ENCODE results near the gene GPR160. TPM values are rescaled to one million over a fixed set of nuclear protein-coding genes. Genes with fewer than 3 reads are reported as not detected.

GPR160 gene
- total and polyA plus RNA-seq, 2 experiments from 2014 or later, result 39.4 to 55.7 TPM

DNA sequence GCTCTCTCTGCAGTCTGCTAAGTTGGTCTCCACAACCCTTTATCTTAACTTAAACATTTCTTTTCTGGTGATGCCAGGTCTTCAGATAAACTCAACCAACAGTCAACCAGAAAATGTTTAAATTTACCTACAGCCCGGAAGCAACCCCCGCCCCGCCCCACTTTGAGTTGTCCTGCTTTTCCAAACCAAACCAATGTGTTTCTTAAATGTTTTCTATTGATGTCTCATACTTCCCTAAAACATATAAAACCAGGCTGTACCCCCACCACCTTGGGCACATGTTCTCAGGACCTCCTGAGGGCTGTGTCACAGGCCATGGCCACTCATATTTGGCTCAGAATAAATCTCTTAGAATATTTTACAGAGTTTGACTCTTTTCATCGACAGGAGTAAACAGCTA, 13.2 kb upstream of the GPR160 start:
- TF ChIP-seq NANOG (IDR thresholded peaks at IDR 0.05; ENCODE audit: borderline replicate concordance), result no peak
- no peak for TF ChIP-seq CTCF (conservative IDR thresholded peaks at IDR 0.05; ENCODE audit: low read depth in 2 of 2)
- no peak overlapping the region for H3K27ac ChIP-seq (ENCODE audit: low read depth)
- no peaks in the 10 kb centered on the region for H4K20me1 ChIP-seq (replicated peaks; ENCODE audit: insufficient read depth)
- no peaks in the 10 kb centered on the region for H3K36me3 Mint-ChIP-seq (ENCODE audit: low read depth)
- no peaks in the 10 kb centered on the region for H3F3A ChIP-seq (replicated peaks; ENCODE audit: low read depth)
- 0 out of 2 replicates have a peak overlapping the region, but pooled peaks have one; percentile 67 for H2AFZ ChIP-seq
- no peaks in the 10 kb centered on the region for H3K79me2 ChIP-seq (replicated peaks; ENCODE audit: insufficient read depth)
- H3K9me3 Mint-ChIP-seq, result no peaks in the 10 kb centered on the region
- H3K4me1 ChIP-seq (ENCODE audit: insufficient read depth), result no peaks in the 10 kb centered on the region
- no peaks in the 10 kb centered on the region for H3K27me3 ChIP-seq (ENCODE audit: insufficient read depth)
- no peaks in the 10 kb centered on the region for H3K9me2 ChIP-seq (ENCODE audit: insufficient read depth)
- H3K27me3 Mint-ChIP-seq (ENCODE audit: insufficient read depth, low read depth, poor library complexity), result peaks cover 2% of the 10 kb centered on the region
- H3K4me3 ChIP-seq, result no peak overlapping the region
- DNase-seq (ENCODE audit: low spot score) (no peak), ATAC-seq (no peak)
- no peaks in the 10 kb centered on the region for H3K36me3 ChIP-seq (ENCODE audit: insufficient read depth)
- no peak overlapping the region for H3K27ac Mint-ChIP-seq
- no peak overlapping the region for H3K4me3 Mint-ChIP-seq
- H3K4me1 Mint-ChIP-seq, result no peaks in the 10 kb centered on the region
- no peak overlapping the region for H3K4me2 ChIP-seq

DNA sequence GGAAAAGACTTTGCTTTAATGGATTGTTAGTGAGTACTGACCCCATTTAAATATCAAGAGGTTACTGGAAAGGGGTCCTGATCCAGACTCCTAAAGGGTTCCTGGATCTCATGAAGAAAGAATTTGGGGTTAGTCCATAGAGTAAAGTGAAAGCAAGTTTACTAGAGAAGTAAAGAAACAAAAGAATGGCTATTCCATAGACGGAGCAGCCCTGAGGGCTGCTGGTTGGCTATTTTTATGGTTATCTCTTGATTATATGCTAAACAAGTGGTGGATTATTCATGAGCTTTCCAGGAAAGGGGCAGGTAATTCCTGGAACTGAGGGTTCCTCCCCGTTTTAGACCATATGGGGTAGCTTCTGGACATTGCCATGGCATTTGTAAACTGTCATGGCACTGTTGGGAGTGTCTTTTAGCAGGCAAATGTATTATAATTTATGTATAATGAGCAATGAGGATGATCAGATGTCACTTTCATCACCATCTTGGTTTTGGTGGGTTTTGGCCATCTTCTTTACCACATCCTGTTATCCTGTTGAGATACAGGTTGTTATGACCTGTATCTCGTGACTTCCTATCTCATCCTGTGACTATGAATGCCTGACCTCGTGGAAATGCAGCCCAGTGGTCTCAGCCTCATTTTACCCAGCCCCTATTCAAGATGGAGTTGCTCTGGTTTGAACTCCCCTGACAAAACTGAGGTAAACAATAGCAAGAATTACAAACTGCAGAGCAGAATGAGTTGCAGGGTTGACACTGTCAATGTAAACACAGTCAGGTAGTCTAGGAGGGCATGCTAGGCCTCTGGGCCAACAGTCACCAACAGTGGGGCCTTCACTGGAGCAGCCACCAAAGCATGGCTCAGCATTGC, 10.3 kb upstream of the GPR160 start:
- no peaks in the 10 kb centered on the region for H3K9me2 ChIP-seq (ENCODE audit: insufficient read depth)
- Mint-ChIP-seq H3K4me1 (peaks cover 3% of the 10 kb centered on the region; the same call in 2 of the 3 replicates), H3K9me3 (no peaks in the 10 kb centered on the region), H3K27me3 (ENCODE audit: insufficient read depth, low read depth, poor library complexity) (no peaks in the 10 kb centered on the region), H3K27ac (no peak overlapping the region), H3K4me3 (no peak overlapping the region), H3K36me3 (ENCODE audit: low read depth) (no peaks in the 10 kb centered on the region)
- H4K20me1 ChIP-seq (replicated peaks; ENCODE audit: insufficient read depth), result no peaks in the 10 kb centered on the region
- no peaks in the 10 kb centered on the region for H3K27me3 ChIP-seq (ENCODE audit: insufficient read depth)
- no peaks in the 10 kb centered on the region for H3K36me3 ChIP-seq (ENCODE audit: insufficient read depth)
- no peak overlapping the region for H3K27ac ChIP-seq (ENCODE audit: low read depth)
- no peak overlapping the region for H3K4me3 ChIP-seq
- no peaks in the 10 kb centered on the region for H3K79me2 ChIP-seq (replicated peaks; ENCODE audit: insufficient read depth)
- no peak overlapping the region for H2AFZ ChIP-seq
- no peak overlapping the region for H3K4me2 ChIP-seq
- ATAC-seq, result no peak
- TF ChIP-seq ZNF114 (CRISPR knock-in tag; IDR thresholded peaks at IDR 0.05), result no peak
- no peak for DNase-seq (ENCODE audit: low spot score)
- H3K4me1 ChIP-seq (ENCODE audit: insufficient read depth), result no peaks in the 10 kb centered on the region
- no peaks in the 10 kb centered on the region for H3F3A ChIP-seq (replicated peaks; ENCODE audit: low read depth)

- ATAC-seq, result no peak
- no peaks in the 10 kb centered on the region for H4K20me1 ChIP-seq (replicated peaks; ENCODE audit: insufficient read depth)
- Mint-ChIP-seq H3K36me3 (ENCODE audit: low read depth) (no peaks in the 10 kb centered on the region), H3K27ac (no peak overlapping the region), H3K27me3 (ENCODE audit: insufficient read depth, low read depth, poor library complexity) (no peaks in the 10 kb centered on the region), H3K9me3 (no peaks in the 10 kb centered on the region), H3K4me3 (no peak overlapping the region), H3K4me1 (peaks cover 13% of the 10 kb centered on the region; the same call in 2 of the 3 replicates)
- H3K27me3 ChIP-seq (ENCODE audit: insufficient read depth), result no peaks in the 10 kb centered on the region
- H3K4me1 ChIP-seq (ENCODE audit: insufficient read depth), result no peaks in the 10 kb centered on the region; the same call in none of the 2 replicates
- peak overlapping the region; percentile 86 for H2AFZ ChIP-seq
- no peaks in the 10 kb centered on the region for H3K9me2 ChIP-seq (ENCODE audit: insufficient read depth)
- no peak overlapping the region for H3K27ac ChIP-seq (ENCODE audit: low read depth)
- H3K79me2 ChIP-seq (replicated peaks; ENCODE audit: insufficient read depth), result no peaks in the 10 kb centered on the region
- H3K4me3 ChIP-seq, result no peak overlapping the region
- H3F3A ChIP-seq (replicated peaks; ENCODE audit: low read depth), result peaks cover 4% of the 10 kb centered on the region; the same call in 1 of the 2 replicates
- no peak for DNase-seq (ENCODE audit: low spot score)
- H3K4me2 ChIP-seq, result no peak overlapping the region
- H3K36me3 ChIP-seq (ENCODE audit: insufficient read depth), result no peaks in the 10 kb centered on the region
- TF ChIP-seq, protein P1, sequence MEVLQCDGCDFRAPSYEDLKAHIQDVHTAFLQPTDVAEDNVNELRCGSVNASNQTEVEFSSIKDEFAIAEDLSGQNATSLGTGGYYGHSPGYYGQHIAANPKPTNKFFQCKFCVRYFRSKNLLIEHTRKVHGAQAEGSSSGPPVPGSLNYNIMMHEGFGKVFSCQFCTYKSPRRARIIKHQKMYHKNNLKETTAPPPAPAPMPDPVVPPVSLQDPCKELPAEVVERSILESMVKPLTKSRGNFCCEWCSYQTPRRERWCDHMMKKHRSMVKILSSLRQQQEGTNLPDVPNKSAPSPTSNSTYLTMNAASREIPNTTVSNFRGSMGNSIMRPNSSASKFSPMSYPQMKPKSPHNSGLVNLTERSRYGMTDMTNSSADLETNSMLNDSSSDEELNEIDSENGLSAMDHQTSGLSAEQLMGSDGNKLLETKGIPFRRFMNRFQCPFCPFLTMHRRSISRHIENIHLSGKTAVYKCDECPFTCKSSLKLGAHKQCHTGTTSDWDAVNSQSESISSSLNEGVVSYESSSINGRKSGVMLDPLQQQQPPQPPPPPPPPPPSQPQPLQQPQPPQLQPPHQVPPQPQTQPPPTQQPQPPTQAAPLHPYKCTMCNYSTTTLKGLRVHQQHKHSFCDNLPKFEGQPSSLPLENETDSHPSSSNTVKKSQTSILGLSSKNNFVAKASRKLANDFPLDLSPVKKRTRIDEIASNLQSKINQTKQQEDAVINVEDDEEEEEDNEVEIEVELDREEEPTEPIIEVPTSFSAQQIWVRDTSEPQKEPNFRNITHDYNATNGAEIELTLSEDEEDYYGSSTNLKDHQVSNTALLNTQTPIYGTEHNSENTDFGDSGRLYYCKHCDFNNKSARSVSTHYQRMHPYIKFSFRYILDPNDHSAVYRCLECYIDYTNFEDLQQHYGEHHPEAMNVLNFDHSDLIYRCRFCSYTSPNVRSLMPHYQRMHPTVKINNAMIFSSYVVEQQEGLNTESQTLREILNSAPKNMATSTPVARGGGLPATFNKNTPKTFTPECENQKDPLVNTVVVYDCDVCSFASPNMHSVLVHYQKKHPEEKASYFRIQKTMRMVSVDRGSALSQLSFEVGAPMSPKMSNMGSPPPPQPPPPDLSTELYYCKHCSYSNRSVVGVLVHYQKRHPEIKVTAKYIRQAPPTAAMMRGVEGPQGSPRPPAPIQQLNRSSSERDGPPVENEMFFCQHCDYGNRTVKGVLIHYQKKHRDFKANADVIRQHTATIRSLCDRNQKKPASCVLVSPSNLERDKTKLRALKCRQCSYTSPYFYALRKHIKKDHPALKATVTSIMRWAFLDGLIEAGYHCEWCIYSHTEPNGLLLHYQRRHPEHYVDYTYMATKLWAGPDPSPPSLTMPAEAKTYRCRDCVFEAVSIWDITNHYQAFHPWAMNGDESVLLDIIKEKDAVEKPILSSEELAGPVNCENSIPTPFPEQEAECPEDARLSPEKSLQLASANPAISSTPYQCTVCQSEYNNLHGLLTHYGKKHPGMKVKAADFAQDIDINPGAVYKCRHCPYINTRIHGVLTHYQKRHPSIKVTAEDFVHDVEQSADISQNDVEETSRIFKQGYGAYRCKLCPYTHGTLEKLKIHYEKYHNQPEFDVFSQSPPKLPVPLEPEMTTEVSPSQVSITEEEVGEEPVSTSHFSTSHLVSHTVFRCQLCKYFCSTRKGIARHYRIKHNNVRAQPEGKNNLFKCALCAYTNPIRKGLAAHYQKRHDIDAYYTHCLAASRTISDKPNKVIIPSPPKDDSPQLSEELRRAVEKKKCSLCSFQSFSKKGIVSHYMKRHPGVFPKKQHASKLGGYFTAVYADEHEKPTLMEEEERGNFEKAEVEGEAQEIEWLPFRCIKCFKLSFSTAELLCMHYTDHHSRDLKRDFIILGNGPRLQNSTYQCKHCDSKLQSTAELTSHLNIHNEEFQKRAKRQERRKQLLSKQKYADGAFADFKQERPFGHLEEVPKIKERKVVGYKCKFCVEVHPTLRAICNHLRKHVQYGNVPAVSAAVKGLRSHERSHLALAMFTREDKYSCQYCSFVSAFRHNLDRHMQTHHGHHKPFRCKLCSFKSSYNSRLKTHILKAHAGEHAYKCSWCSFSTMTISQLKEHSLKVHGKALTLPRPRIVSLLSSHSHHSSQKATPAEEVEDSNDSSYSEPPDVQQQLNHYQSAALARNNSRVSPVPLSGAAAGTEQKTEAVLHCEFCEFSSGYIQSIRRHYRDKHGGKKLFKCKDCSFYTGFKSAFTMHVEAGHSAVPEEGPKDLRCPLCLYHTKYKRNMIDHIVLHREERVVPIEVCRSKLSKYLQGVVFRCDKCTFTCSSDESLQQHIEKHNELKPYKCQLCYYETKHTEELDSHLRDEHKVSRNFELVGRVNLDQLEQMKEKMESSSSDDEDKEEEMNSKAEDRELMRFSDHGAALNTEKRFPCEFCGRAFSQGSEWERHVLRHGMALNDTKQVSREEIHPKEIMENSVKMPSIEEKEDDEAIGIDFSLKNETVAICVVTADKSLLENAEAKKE (CRISPR knock-in tag; IDR thresholded peaks at IDR 0.05), result no peak
- TF ChIP-seq POLR2AphosphoS5 (IDR thresholded peaks at IDR 0.05; ENCODE audit: low read depth), result no peak
- no peak for TF ChIP-seq ZNF331 (CRISPR knock-in tag; IDR thresholded peaks at IDR 0.05; ENCODE audit: low read depth)
These were observed 4.3 kb upstream of the GPR160 start for GRCh38 chr3:170033489-170033888.

All from GM23338 (cell line).